Measurements from ENCODE around the gene KCTD12.

KCTD12 gene

GRCh38 chr13:76888421-76888820 is 2.2 kb upstream of the KCTD12 start:
- FAIRE-seq: no peak

GRCh38 chr13:76887076-76887563 is 915 bp upstream of the KCTD12 start:
- DNase-seq (ENCODE audit: low spot score) (no peak), FAIRE-seq (no peak)

More at GRCh38 chr13:76888421-76888820, 2.2 kb upstream of the KCTD12 start:
- no peak for DNase-seq (ENCODE audit: low spot score)

GRCh38 chr13:76886005-76886291 is 257 bp downstream of the KCTD12 start:
- FAIRE-seq: no peak

DNA sequence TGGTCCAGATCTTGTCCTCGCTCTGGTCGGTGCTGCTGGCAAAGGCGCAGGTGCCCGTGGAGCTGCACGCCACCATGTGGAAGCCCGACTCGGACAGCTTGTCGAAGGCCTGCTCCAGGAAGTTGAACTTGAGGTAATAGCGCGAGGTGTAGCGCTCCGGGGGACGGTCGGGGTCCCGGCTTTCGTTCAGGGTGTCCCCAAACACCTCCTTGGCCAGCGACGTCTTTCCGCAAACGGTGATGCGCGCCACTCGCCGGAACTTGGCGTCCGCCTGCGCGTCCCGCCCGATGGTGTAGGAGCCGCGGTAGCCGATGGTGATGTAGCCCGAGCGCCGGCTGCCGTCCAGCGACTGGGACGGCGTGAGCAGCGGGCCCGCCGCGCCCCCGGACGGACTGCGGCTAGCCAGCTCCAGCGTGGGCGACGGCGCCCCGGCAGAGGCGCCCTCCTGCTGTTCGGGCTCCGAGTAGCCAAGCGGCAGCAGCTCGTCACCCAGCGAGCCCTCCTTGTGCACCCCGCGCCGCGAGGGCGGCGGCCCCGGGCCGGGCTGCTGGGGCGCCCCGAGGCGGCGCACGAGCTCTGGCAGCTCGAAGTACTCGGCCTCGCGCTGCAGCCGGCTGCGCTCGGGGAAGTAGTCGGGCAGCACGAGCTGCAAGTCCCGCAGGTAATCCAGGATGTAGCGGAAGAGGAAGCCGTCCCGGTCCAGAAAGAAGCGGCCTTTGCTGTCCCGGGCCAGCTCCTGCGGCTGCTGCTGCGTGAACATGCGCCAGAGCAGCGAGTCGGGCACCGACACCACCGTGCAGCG is 801 bp downstream of the KCTD12 start:
- peak; percentile 52 for DNase-seq (ENCODE audit: low spot score)
- FAIRE-seq: no peak

More at GRCh38 chr13:76886005-76886291, 257 bp downstream of the KCTD12 start:
- no peak for DNase-seq (ENCODE audit: low spot score)

GRCh38 chr13:76884907-76885202 is 1.4 kb downstream of the KCTD12 start:
- no peak for FAIRE-seq

GRCh38 chr13:76884186-76884906 is 1.9 kb downstream of the KCTD12 start:
- FAIRE-seq (no peak), DNase-seq (ENCODE audit: low spot score) (peak; percentile 35)

More at GRCh38 chr13:76884907-76885202, 1.4 kb downstream of the KCTD12 start:
- no peak for DNase-seq (ENCODE audit: low spot score)

DNA sequence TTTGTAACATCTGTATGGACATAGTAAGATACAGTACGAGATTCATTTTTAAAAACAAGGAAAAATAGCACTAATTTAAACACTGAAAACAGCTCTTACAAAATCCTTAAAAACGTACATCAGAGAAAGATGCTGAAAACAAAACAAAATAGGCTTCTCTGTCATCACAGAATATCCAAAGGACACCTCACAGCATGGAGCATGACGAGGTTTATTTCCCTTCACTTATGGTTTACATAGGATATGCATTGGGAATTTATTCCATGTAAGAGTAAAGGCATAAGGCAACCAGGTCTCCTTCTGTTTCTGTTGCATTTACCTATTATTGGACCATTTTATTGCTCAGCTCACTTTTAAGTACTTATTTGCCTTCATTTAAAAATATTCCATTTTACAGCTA is 3.0 kb downstream of the KCTD12 start:
- FAIRE-seq (no peak), DNase-seq (ENCODE audit: low spot score) (no peak)

GRCh38 chr13:76882431-76882830 is 3.8 kb downstream of the KCTD12 start:
- DNase-seq (ENCODE audit: low spot score) (no peak), FAIRE-seq (no peak)

DNA sequence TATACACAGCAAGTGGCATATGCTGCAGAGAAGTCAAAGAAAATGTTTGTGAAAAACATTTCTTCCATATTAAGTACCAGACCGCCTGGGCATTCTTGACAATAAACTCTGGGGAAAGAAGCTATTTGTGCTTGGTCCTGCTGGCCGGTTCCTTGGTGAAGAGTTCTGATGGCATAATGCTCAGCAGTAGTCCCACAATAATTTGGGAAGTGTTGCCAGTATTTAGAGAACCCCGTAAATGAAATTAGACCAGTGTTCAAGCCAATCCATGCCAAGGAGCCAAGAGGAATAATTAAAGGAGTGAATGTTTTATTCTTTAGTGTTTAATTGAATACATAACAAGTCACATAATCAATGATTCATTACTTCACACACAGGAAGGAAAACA is 6.3 kb downstream of the KCTD12 start:
- no peak for FAIRE-seq
- DNase-seq (ENCODE audit: low spot score): no peak

GRCh38 chr13:76879203-76879882 is 6.9 kb downstream of the KCTD12 start:
- DNase-seq (ENCODE audit: low spot score) (peak; percentile 38), FAIRE-seq (no peak)

- DNase-seq (ENCODE audit: low spot score) (no peak), FAIRE-seq (no peak)
Measured at GRCh38 chr13:76878043-76878442, 8.2 kb downstream of the KCTD12 start.

GRCh38 chr13:76875271-76875815 is 10.9 kb downstream of the KCTD12 start:
- no peak for DNase-seq (ENCODE audit: low spot score)
- FAIRE-seq: no peak

DNA sequence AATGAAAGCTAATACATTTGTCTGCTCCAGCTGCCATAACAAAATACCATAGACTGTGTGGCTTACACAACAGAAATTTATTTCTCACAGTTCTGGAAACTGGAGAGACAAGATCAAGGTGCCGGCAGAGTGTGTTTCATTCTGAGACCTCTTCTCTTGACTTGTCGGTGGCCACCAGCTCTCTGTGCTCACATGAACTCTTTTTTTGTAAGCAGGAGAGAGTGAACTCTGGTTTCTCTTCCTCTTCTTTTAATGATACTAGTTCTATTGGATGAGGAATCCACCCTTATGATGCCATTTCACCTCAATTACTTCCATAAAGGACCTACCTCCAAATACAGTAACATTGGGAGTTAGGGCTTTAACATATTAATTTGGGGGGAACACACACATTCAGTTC is 11.7 kb downstream of the KCTD12 start:
- DNase-seq (ENCODE audit: low spot score): no peak
- FAIRE-seq: no peak

DNA sequence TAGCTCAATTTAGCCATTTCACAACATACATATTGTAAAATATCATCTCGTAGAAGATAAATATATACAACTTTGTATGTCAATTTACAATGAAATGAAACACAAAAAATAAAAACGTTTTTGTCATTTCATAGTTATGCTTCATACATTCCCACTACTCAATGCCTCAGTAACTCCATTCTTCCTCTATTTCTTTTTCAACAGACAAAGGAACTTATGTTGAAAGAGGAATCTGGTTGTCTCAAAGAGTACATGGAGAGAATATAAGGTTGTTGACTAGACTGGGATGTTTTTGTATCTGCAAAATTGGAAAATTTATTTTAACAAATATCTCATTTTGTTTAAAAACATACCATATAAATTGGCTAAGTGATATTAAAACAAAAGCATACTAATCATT is 12.8 kb downstream of the KCTD12 start:
- FAIRE-seq: no peak
- no peak for DNase-seq (ENCODE audit: low spot score)

GRCh38 chr13:76872675-76873074 is 13.5 kb downstream of the KCTD12 start:
- FAIRE-seq (no peak), DNase-seq (ENCODE audit: low spot score) (no peak)

DNA sequence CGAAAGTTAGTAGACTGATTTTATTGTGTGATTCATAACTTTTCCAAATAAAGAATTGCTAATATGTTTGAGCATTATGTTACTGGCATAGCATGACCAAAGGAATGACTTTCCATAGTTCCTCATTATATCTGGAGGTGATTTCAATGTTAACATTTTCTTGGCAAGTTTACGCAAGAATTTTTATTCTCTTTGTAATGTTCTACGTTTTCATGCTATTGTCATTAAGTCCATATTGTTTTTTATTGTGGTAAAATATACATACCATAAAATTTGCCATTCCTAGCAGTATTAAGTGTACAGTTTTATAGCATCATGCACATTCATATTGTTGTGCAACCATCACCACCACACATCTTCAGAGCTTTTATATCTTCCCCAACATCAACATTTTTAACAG is 14.8 kb downstream of the KCTD12 start:
- DNase-seq (ENCODE audit: low spot score) (no peak), FAIRE-seq (no peak)

DNA sequence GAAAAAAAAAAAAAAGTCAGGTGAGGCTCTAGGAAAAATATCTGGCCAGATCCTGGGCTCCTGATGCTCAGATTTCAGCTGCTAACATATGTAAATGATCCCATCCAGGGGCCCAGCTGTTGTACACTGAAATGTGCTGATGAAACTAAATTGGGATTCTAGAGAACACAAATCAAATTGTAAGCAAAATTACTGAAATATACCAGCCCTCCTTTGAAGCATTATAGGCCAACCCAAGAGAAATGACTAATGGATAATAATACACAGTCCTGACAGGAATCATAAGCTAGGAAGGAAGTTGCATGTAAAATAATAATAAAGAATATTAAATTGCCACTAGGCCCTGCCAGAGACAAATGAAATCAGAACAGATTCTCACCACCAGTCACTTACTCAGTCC is 17.8 kb downstream of the KCTD12 start:
- no peak for DNase-seq (ENCODE audit: low spot score)
- FAIRE-seq: no peak

DNA sequence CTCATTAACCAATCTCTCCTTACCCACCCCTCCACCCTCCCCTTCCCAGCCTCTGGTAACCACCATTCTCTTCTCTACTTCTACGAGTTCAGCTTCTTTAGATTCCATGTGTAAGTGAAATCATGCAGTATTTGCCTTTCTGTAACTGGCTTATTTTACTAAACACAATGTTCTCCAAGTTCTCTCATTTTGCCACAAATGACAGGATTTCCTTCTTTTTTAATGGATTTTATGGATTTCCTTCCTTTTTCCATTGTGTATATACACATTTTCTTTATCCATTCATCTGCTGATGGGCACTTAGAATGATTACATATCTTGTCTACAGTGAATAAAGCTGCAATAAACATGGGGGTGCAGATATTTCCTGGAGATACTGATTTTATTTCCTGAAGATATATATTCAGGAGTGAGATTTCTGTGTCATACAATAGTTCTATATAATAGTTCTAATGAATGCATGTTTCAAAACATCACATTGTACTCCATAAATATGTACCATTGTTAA is 20.2 kb downstream of the KCTD12 start:
- FAIRE-seq (no peak), DNase-seq (ENCODE audit: low spot score) (no peak)

DNA sequence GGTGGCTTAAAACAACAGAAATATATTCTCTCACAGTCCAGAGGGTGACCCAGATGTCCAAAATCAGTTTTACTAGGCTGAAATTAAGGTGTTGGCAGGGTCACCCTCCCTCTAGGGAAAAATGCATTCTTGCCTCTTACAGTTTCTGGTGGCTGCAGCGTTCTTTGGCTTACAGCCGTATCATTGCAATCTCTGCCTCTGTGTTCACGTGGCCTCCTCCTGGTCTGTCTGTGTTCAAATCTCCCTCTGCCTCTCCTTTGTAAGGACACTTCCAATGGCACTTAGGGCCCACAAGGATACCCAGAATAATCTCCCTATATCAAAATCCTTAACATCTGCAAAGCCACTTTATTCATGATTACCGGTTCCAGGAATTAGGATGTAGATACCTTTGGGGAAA is 21.1 kb downstream of the KCTD12 start:
- FAIRE-seq (no peak), DNase-seq (ENCODE audit: low spot score) (no peak)

- FAIRE-seq: no peak
- DNase-seq (ENCODE audit: low spot score): no peak
Measured at GRCh38 chr13:76864259-76864658, 21.9 kb downstream of the KCTD12 start.

DNA sequence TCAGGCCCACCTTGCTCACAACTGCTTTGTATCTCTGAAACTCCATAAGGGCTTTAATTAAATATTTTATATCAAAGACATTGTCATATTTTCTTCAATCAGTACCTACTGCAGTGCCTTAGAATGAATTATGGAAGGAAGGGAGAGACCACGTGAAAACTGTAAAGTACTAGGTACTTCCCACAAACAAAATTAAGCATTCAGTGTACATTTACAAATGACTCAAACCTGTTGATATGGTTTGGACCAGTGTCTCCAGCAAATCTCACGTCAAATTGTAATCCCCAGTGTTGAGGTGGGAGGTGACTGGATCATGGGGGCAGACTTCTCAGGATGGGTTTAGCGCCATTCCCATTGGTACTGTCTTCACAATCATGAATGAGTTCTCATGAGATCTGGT is 23.2 kb downstream of the KCTD12 start:
- FAIRE-seq: no peak
- no peak for DNase-seq (ENCODE audit: low spot score)

DNA sequence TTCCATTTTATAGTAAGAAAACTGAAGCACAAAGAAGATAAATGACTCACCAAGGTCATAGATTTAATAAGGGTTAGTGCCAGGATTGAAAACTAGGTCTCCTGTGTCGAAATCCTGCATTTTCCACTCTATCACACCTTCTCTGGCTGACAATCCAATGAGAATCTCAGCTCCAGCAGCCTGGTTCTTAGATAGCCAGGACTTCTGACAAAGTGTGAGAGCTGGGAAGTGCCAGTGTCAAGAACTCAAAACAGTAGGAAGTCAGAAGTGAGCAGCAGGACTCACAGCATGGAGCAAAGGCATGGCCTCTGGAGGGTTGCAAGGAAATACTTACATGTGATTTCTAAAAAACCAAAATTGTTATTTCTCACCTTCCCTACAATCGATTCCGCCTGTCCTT is 24.3 kb downstream of the KCTD12 start:
- no peak for FAIRE-seq
- no peak for DNase-seq (ENCODE audit: low spot score)
